ENCODE measurements around the gene AFAP1L2. TPM values are rescaled to one million over a fixed set of nuclear protein-coding genes. Genes with fewer than 3 reads are reported as not detected.

AFAP1L2 gene
- total RNA-seq, 6 experiments from 2014 or later, result 0.07 to 0.09 TPM; not detected in 4

- Mint-ChIP-seq H3K9me3 (no peaks in the 10 kb centered on the region), H3K36me3 (ENCODE audit: low read depth) (no peaks in the 10 kb centered on the region), H3K27me3 (ENCODE audit: insufficient read depth) (peaks cover 19% of the 10 kb centered on the region), H3K4me1 (ENCODE audit: low read depth) (no peaks in the 10 kb centered on the region), H3K27ac (no peak overlapping the region), H3K4me3 (no peak overlapping the region)
- DNase-seq, result no peak
- no peak for TF ChIP-seq CTCF (IDR thresholded peaks at IDR 0.05)
Measured at GRCh38 chr10:114380060-114380459, 24.2 kb downstream of the AFAP1L2 start.

GRCh38 chr10:114379631-114380041, 24.7 kb downstream of the AFAP1L2 start:
- Mint-ChIP-seq H3K36me3 (ENCODE audit: low read depth) (no peaks in the 10 kb centered on the region), H3K27me3 (ENCODE audit: insufficient read depth) (peaks cover 17% of the 10 kb centered on the region), H3K4me3 (no peak overlapping the region), H3K27ac (no peak overlapping the region), H3K4me1 (ENCODE audit: low read depth) (no peaks in the 10 kb centered on the region), H3K9me3 (no peaks in the 10 kb centered on the region)
- TF ChIP-seq CTCF (IDR thresholded peaks at IDR 0.05), result no peak
- no peak for DNase-seq

- Mint-ChIP-seq H3K27ac (no peak overlapping the region), H3K4me1 (ENCODE audit: low read depth) (peaks cover 6% of the 10 kb centered on the region; the same call in 1 of the 2 replicates), H3K9me3 (no peaks in the 10 kb centered on the region), H3K4me3 (no peak overlapping the region), H3K27me3 (ENCODE audit: insufficient read depth) (peaks cover 14% of the 10 kb centered on the region; the same call in 1 of the 2 replicates), H3K36me3 (ENCODE audit: low read depth) (no peaks in the 10 kb centered on the region)
- TF ChIP-seq CTCF (IDR thresholded peaks at IDR 0.05), result no peak
- DNase-seq, result no peak
Measured at GRCh38 chr10:114376523-114376922, 27.8 kb downstream of the AFAP1L2 start.

- no peak overlapping the region for H3K27ac Mint-ChIP-seq
- no peak for DNase-seq
- H3K4me1 Mint-ChIP-seq (ENCODE audit: low read depth), result peaks cover 6% of the 10 kb centered on the region; the same call in 1 of the 2 replicates
- H3K27me3 Mint-ChIP-seq (ENCODE audit: insufficient read depth), result peaks cover 24% of the 10 kb centered on the region
- no peaks in the 10 kb centered on the region for H3K9me3 Mint-ChIP-seq
- no peaks in the 10 kb centered on the region for H3K36me3 Mint-ChIP-seq (ENCODE audit: low read depth)
- H3K4me3 Mint-ChIP-seq, result no peak overlapping the region
- no peak for TF ChIP-seq CTCF (IDR thresholded peaks at IDR 0.05)
Measured at GRCh38 chr10:114375047-114375446, 29.3 kb downstream of the AFAP1L2 start.

GRCh38 chr10:114374053-114374791, 30.1 kb downstream of the AFAP1L2 start:
- H3K4me1 Mint-ChIP-seq (ENCODE audit: low read depth), result peaks cover 6% of the 10 kb centered on the region; the same call in 1 of the 2 replicates
- peak; percentile 26 for DNase-seq
- H3K27ac Mint-ChIP-seq, result no peak overlapping the region

More at GRCh38 chr10:114374053-114374791, 30.1 kb downstream of the AFAP1L2 start:
- Mint-ChIP-seq H3K36me3 (ENCODE audit: low read depth) (no peaks in the 10 kb centered on the region), H3K4me3 (no peak overlapping the region), H3K27me3 (ENCODE audit: insufficient read depth) (peaks cover 20% of the 10 kb centered on the region), H3K9me3 (no peaks in the 10 kb centered on the region)
- no peak for TF ChIP-seq CTCF (IDR thresholded peaks at IDR 0.05)

Measured in HFFc6 (cell line).